ENCODE measurements around the gene KCNAB2.
"Not testable (repeated sequence)": the region's sequence is repeated elsewhere in the genome, so short reads cannot be mapped to it uniquely, and the experiment has no call there.

The KCNAB2 gene

DNA sequence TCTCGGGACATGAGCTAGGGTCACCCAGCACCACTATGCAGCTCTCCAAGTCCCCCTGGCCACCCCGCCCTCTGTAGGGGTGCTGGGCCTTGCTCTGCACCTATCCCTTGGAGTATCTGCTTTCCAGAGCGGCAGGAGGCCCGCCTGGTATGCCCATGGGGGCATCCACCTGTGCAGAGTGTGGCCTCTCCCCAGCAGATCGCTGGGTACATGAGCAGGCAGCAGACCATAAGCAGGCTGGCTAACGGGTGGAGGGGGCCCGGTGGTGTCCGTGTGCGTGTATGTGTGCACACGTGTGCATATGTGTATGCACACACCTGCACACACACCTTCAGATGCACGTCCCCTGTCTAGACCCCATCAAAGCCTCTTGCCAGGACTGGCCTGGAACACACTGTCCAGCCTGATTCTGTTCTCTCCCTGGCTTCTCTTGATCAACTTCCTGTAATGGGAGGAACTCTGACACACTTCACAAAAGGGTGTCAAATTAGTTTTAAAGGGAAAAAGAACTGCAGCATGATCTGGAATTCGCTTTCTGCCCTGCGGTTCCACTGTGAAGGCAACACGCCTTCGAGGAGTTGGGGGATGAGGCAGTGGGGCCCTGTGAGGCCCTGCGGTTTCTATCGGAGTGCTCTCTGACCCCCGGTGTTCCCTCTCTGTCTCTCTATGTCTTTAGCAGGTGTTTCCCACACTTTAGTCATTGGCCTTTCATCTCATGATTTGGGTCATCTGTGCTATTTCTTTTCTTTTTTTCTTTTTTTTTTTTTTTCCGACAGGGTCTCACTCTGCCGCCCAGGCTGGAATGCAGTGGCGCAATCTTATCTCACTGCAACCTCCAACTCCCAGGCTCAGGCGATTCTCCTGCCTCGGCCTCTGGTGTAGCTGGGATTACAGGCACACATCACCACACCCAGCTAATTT is 36.3 kb upstream of the KCNAB2 start:
- DNase-seq (ENCODE audit: insufficient read length, low spot score) = no peak
- FAIRE-seq = no peak

DNA sequence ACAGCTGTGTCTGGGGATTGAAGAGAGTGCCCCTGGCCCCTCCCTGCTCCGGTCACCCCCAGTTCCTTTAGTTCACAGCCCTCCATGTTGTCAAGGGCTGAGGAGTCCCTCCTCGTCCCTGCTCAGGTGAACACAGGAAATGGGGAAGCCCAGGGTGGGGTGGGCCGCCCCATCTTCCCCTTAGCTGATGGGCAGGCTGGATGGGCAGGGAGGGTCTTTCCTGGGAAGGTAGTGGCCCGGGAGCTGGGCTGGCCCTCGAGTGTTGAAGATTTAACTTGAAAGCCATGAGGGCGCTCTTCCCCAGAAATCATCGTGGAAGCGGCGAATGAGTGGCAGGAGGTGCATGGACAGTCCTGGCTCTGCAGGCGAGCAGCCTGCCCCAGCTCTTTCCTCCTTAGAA is 35.1 kb upstream of the KCNAB2 start:
- FAIRE-seq = no peak
- DNase-seq (ENCODE audit: insufficient read length, low spot score) = no peak

DNA sequence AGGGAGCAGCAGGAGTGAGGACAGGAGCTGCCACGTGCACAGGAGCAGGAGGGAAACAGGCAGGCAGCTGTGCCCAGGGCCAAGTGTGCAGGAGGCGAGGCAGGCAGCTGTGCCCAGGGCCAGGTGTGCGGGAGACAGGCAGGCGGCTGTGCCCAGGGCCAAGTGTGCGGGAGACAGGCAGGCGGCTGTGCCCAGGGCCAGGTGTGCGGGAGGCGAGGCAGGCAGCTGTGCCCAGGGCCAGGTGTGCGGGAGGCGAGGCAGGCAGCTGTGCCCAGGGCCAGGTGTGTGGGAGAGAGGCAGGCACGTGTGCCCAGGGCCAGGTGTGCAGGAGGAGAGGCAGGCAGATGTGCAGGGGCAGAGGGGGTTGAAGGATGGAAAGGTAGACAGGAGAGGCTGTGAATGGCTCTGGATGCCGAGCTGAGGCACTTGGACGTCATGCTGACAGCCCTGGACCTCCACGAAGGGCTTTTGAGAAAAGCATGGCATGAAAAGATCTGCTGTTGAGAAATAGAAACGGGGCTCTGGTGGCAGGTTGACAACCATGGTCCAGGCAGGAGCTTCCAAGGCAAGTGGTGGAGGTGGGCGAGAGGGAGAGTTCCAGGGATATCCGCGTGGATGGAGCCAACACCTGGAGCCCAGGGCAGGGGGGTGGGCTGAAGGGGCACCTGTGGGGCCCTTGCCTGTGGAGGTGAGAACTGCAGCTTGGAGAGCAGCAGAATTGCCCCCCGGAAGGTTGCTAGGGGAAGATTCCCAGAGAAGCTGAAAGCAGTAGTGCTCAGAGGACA is 34.3 kb upstream of the KCNAB2 start:
- DNase-seq (ENCODE audit: insufficient read length, low spot score) (no peak), FAIRE-seq (no peak)

DNA sequence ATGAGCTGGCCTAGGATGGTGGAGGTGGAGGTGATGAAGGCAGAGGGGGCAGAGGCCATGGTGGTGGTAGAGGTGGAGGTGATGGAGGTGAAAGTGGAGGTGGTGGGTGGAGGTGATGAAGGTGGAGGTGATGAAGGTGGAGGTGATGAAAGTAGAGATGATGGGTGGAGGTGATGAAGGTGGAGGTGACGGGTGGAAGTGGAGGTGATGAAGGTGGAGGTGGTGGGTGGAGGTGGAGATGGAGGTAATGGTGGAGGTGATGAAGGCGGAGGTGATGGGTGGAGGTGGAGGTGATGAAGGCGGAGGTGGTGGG is 33.8 kb upstream of the KCNAB2 start:
- FAIRE-seq (no peak), DNase-seq (ENCODE audit: insufficient read length, low spot score) (no peak)

DNA sequence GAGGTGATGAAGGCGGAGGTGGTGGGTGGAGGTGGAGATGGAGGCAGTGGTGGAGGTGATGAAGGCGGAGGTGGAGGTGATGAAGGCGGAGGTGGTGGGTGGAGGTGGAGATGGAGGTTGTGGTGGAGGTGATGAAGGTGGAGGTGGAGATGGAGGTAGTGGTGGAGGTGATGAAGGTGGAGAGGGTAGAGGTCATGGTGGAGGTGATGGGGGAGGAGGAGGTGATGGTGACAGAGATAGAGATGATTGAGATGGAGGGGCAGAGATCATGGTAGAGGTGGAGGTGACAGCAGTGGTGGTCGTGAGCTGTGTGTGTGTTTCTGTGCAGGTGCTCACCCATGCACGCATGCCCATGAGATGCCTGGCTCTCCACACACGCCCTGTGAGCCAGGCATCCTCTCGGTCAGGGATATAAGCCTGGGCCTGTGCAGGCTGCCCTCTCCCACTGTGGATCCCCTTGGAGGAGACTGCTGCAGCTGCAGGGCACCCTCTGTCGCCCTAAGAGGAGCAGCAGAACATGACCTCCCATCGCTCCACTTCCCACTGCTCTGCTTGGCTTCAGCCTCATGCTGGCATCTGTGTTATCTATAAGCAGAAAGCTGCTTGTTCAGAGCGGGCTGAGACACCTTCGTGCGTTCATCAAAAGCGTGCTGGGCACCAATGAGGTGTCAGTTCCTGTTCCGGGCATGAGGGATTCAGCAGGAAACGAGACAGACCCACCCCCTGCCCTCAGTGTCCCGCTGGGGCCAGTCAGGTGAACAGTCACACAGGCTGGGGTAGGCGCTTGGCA is 33.0 kb upstream of the KCNAB2 start:
- FAIRE-seq = no peak
- DNase-seq (ENCODE audit: insufficient read length, low spot score) = no peak

DNA sequence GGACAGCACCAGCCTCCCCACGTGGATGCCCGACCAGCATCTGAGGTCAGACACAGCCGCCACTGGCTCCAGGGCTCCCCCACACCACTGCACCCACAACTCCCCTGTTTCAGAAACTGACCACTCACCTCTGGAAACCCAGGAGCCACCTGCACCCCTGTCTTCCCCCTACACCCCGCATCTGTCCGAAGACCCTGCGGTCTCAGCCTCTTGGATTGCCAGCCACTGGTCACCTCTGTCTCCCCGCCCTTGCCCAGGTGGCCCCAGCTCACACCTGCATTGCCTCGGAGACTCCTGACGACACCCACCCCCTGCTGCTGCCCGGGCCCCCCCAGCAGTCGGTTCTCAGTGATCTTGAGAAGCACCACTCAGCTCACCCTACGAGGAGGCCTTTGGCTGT is 32.2 kb upstream of the KCNAB2 start:
- DNase-seq (ENCODE audit: insufficient read length, low spot score) (no peak), FAIRE-seq (no peak)

DNA sequence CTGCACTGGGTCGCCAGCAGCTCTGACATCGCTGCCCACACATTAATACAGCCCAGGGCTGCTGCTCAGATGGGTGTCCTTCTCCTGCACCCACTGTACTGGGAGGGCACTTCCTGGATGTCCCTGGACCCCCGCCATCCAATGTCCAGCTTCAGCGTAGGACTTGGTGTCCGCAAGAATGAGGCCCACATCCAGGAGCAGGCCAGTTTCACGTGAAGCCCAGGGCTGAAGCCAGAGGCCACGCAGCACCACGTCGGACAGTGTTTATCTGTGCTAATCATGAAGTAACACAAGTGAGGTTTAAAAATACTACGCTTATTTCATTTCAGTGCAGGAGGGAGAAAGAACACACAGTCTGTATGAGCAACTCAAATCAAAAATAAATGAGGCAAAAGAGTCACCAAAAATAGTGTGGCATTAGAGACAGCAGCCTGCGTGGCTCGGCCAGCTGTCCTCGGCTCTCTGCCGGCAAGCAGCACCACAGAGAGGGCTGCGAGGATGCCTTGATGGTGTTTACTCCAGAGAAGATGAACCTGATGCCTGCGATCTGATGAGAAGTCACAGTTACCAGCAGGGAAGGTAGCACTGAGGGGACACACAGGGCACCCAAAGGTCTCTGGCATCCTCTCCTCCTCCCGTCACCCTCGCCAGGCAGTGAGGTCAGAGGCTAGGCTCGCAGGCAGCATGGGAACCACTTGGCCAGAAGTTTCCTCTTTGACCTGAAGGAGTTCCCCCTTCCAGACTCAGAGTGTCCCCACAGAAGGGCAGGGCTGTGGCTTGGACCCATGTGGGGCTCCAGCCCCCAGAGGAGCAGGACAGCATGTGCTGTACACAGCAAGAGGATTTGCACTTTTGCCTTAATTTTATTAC is 31.3 kb upstream of the KCNAB2 start:
- no peak for FAIRE-seq

DNA sequence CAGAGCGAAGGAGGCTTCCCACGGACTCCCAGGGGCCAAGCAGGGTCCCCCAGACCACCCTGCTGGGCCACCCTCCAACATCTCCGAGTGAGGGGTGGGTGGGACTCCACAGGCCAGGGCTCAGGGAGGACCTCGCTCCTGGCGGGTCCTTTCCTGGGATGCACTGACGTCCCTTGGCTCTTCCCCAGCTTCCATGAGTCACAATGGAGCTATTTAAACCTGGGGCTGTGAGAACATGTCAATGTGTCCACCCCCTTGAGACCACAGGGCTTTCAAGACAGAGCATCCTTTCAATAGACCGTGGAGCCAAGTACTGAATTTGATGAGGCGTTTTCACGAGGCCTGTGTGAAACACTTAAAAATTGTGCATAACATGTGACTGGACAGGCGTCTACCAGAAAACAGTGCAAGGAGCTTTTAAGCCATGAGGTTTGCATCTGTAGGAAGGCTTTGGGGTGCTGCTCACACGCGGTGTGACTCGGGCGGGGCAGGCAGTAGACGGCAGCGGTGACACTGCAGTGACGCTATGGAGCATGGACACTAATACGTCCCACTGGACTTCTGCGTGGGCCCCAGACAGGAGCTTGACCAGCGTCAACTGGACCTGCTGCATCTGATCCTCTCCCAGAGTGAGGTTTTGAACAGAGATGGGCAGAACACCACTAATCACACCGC is 29.4 kb upstream of the KCNAB2 start:
- no peak for DNase-seq (ENCODE audit: insufficient read length, low spot score)
- no peak for FAIRE-seq

More for the DNA sequence above, 31.3 kb upstream of the KCNAB2 start:
- DNase-seq (ENCODE audit: insufficient read length, low spot score) = no peak

DNA sequence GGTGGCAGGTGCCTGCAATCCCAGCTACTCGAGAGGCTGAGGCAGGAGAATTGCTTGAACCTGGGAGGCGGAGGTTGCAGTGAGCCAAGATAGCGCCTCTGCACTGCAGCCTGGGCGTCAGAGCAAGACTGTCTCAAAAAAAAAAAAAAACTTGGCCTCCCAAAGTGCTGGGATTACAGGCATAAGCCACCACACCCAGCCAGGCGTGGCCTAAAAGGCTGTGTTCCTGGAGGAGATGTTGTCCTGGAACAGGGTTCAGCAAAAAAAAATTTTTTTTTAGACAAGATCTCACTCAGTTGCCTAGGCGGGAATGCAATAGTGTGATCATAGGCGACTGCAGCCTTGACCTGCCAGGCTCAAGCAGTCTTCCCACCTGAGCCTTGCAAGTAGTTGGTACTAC is 28.0 kb upstream of the KCNAB2 start:
- FAIRE-seq = not testable (repeated sequence)

DNA sequence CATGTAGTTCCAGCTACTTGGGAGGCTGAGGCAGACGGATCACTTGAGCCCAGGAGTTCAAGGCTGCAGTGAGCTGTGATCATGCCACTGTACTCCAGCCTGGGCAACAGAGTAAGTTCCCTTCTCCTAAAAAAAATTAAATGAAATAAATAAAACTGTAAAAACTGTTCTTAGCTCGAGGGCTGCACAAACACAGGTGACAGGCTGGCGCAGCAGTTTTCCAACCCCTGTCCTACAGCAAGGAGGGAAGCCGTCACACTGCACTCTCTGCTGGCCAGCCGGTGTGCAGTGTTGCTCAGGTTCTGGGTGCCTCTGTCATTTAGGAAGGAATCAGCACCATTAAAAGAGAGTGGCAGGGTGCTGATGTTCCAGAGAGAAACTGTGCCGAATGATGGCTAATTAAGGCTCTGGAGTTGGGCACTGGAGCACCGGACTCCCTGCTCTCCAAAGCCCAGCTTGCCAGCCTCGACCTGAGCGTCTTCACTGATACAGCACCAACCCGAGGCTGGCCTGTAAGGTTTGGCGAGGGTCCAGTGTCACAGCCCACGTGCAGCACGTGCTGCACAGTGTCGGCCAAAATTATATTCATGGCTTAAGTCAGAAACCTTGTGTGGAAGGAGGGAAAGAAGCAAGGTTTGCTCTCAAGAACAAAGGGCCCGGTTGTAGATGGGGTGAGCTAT is 26.4 kb upstream of the KCNAB2 start:
- DNase-seq (ENCODE audit: insufficient read length, low spot score) (no peak), FAIRE-seq (no peak)

More for the DNA sequence above, 28.0 kb upstream of the KCNAB2 start:
- DNase-seq (ENCODE audit: insufficient read length, low spot score) = not testable (repeated sequence)

DNA sequence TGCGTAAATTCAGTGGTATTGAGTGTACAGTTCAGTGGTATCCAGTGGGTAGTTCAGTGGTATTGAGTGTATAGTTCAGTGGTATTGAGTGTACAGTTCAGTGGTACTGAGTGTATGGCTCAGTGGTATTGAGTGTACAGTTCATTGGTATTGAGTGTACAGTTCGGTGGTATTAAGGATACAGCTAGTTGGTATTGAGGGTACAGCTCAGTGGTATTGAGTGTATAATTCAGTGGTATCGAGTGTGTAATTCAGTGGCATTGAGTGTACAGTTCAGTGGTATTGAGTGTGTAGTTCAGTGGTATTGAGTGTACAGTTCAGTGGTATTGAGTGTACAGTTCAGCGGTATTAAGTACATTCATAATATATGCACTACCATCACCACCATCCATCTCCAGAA is 23.5 kb upstream of the KCNAB2 start:
- FAIRE-seq = no peak
- DNase-seq (ENCODE audit: insufficient read length, low spot score) = no peak

DNA sequence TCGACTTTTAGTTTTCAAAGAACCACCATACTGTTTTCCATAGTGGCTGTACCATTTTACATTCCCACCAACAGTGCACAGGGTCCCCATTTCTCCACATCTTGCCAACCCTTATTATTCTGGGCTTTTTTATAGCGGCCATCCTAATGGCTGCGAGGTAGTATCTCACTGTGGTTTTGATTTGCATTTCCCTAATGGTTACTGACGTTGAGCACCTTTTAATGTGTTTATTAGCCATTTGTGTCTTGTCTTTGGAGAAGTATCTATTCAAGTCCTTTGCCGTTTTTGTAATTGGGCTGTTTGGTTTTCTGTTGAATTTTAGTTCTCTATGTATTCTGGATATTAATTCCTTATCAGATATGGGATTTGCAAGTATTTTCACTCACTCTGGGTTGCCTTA is 22.3 kb upstream of the KCNAB2 start:
- DNase-seq (ENCODE audit: insufficient read length, low spot score) (no peak), FAIRE-seq (no peak)

DNA sequence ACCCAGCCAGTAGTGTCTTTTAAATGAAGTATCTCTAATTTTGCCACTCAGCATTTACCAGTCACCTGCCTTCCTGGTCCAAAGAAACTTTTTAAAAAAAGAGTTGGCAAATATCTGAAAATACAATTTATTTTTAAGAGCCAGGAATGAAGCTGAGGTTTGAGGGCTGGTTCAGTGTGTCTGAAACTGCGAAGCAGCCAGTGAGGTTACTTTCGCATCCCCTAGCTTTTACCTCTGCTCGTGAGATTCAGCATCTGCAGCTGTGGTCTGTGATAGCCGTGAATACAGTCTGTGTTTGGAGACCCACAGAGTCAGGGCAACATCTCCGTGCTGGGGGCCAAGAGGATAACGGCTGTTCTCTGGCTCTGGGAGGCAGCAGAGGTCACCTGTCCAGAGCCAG is 21.3 kb upstream of the KCNAB2 start:
- DNase-seq (ENCODE audit: insufficient read length, low spot score) (no peak), FAIRE-seq (peak; percentile 93)

DNA sequence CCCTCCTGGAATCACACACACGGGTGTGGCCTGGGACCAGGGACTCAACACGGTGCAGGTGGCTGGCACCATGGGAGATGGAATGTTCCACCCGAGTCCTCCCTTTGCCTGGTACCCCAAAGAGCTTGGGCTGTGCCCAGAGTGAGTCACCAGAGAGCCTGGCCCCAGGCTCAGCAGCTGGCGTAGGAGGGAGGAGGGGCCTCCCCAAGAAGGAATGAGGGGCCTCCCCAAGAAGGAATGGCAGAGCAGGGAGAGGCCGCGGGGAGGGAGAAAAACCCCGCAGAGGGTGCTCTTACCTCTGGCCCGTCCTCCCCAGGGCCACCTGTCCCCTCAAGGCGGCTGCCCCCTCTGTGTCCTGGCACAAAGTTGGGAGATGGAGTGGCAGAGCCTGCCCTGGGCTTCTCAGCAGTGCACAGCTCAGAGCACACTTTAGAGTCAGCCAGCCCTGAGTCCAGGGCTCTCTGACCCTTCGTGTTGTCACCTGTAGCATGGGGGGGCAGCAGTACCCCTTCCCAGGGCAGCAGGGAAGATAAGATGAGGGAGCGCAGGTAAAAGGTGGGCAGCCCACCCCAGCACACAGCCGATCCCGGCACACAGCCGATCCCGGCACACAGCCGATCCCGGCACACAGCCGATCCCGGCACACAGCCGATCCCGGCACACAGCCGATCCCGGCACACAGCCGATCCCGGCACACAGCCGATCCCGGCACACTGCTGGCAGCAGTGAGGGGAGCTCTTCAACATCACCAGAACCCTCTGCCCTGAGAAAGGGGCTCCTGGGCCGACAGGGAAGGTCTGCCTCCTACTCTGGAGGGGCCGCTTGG is 20.2 kb upstream of the KCNAB2 start:
- DNase-seq (ENCODE audit: insufficient read length, low spot score) (no peak), FAIRE-seq (no peak)

DNA sequence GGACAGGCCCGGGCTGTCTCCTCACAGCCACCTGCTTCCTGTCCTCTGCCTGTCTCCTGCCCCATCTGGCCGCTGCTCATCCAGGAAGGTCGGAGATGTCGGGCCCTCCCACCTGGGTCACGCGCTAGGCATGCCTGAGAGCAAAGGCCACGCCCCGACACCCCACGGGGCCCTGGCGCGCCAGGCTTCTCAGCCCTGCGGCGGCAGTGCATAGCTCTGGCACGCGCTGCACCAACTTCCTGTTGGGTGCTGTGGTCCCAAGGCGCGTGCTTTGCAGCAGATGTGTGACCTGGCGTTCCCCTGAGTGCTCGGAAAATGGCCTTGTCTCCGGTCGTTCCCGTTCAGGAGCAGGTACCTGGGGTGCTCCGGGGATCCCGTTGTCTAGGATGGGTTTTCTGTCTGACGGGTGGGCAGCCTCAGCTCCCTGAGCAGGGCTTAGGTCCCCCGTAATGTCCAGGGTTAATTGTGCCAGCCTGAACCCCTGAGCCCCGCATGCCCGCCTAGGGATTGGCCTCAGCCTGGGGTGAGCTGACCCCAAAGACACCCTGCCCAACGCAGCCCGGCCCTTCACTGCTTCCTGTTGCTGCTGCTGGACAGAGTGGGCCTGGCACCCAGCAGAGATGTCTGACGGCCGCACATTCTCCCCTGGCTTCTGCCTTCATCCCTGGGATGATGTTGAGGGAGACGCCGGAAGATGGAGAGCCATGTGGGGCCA is 19.4 kb upstream of the KCNAB2 start:
- peak; percentile 81 for DNase-seq (ENCODE audit: insufficient read length, low spot score)
- peak; percentile 94 for FAIRE-seq

DNA sequence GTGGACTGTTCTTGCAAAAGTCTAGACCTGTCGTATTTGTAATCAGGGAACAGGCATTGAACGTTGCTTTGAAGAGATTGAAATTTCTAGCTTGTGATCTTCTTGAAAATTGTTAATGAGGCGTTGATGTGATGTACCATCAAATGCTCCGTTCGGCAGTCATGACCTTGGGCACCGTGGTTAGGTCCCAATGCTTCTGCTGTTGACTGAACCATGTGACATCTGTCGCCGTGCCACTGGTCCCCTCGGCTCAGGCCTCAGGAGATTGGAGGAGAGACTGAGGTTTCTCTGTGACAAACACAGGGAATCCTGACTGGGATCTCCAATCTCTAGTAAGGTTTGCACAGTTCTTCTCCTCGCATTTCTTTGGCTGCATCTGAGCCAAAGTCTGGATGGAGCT is 18.1 kb upstream of the KCNAB2 start:
- FAIRE-seq (peak; percentile 76), DNase-seq (ENCODE audit: insufficient read length, low spot score) (no peak)

DNA sequence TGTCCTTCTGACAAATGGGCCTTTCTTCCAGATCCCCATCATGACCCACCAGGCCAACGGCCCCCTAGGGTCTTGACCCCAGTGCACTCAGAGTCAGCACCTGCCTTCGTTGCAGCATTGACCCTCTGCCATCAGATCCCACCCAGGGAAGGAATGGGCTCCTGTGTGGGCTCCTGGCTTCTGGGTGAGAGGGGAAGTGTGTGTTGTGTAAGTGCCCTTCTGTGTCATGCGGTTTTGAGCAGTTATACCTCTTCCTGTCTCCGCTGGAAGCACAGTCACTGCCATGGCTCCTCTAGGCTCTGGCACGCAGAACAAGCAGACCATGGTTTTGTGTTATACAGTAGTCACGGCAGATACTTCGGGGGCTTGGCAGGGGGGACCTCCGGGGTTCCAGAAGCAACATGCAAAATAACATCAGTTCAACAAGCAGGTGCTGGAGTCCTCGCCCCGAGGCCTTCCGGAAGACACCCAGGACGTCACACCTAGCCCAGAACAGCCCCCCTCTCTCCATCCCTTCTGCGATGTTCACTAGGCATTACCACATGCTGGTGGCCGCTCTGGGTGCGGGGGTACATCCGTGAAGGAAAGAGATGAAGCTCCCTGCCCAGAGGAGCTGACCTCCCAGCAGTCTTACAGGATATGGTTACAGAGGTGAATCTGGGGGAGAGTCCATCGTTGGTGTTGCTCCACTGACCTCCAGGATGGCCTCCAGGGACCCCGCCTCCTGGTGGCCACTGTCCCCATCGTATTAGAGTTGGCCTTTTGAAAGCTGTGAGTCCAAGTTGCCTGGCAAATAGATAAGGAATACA is 17.4 kb upstream of the KCNAB2 start:
- no peak for DNase-seq (ENCODE audit: insufficient read length, low spot score)
- peak; percentile 85 for FAIRE-seq
